Heart left ventricle (tissue), 13 donors: ENCODE results near the gene FAM98C.

ENCODE experiments used
- CTCF ChIP-seq, 12 donors: fragments of 200-600 bp; sonication (generic) in 4 of 12; IDR thresholded peaks; one replicate each; pipeline versions ENCODE4 v1.5.0 to v1.8.0; 2018 to 2022; ENCODE audit warnings: antibody characterized with exemption in 12 of 12, mild to moderate bottlenecking in 5 of 12
- POLR2A ChIP-seq, 2 donors: fragments of 450-650 bp; IDR thresholded peaks; one replicate each; pipeline ENCODE4 v1.6.1; 2017; ENCODE audit warnings: antibody characterized with exemption in 2 of 2, mild to moderate bottlenecking in 2 of 2, moderate library complexity in 2 of 2
- donor health status: ischemic (EF 13 %, LVEDD 7.1; RV severe dilation, severe dysfunction).
- donor health status: DM: no; HTN: yes; CAD: no.
- donor health status: DM: no; HTN: no; CAD: no.
- donor health status: ischemic (EF 25% LVEDD 6.9; RV normal size, moderate dysfunction).
- donor health status: ischemic (EF 25% LVEDD 5.7; RV mildly dilated, moderate dysfunction).
- donor health status: ischemic (EF 35%, LVEDD 5.7; RV mildly dilated, moderate dysfunction).
- donor health status: nonischemic (EF 11% LVEDD 7.7; RV severe dilation, severe dysfunction).
- donor health status: DM: yes; HTN: yes; CAD: no.
- donor health status: PGD.
- donor health status: ischemic (EF 29% LVEDD 5.4; RV normal size, mild dysfunction).
- donor health status: nonischemic (EF 23%, LVEDD 6.1; RV moderate dilation, normal function).

GRCh38 chr19:38385804-38386257 is 17.1 kb upstream of the FAM98C start:
- no peak for TF ChIP-seq CTCF (IDR thresholded peaks at IDR 0.05)
- no peak for TF ChIP-seq POLR2A (IDR thresholded peaks at IDR 0.05)
